G401 (cell line): ENCODE data around the gene PRELP. TPM values are rescaled to one million over a fixed set of nuclear protein-coding genes. Genes with fewer than 3 reads are reported as not detected.
"Not testable (repeated sequence)": the region's sequence is repeated elsewhere in the genome, so short reads cannot be mapped to it uniquely, and the experiment has no call there.

Experiments
- DNase-seq: peaks from one replicate; pipeline ENCODE4 v3.0.0-alpha.2; 2015; ENCODE audit warnings: low spot score
- in situ Hi-C: cut with HindIII; loops from 2 replicates; pipeline ENCODE4 v1.10.0; 2016; ENCODE audit warnings: low sequenced_read_pairs, mixed read lengths
- total RNA-seq: library from RNA; depleted of rRNA; stranded (reverse); fragments of >200 nt; shearing (Covaris generic); gene quantifications from 2 replicates; pipeline ENCODE4 v1.2.3, GENCODE V29; 2014

PRELP gene
- total RNA-seq, 1 experiment from 2014 or later, result not detected

- in situ Hi-C loops, result no loop called here
- DNase-seq, result no peak
These were observed 41.3 kb downstream of the PRELP start for GRCh38 chr1:203516906-203517305.

GRCh38 chr1:203517426-203518110, 42.0 kb downstream of the PRELP start:
- no peak for DNase-seq
- in situ Hi-C loops, result no loop called here

GRCh38 chr1:203518139-203518538, 42.5 kb downstream of the PRELP start:
- in situ Hi-C loops, DNase-seq: not testable (repeated sequence)

- in situ Hi-C loops, result no loop called here
- no peak for DNase-seq
These were observed 42.9 kb downstream of the PRELP start for GRCh38 chr1:203518541-203518940.

- in situ Hi-C loops, result no loop called here
- no peak for DNase-seq
These were observed 43.6 kb downstream of the PRELP start for GRCh38 chr1:203519053-203519840.

GRCh38 chr1:203519896-203520295, 44.3 kb downstream of the PRELP start:
- no peak for DNase-seq
- in situ Hi-C loops, result no loop called here

- no peak for DNase-seq
- in situ Hi-C loops, result no loop called here
These were observed 44.7 kb downstream of the PRELP start for GRCh38 chr1:203520315-203520714.

GRCh38 chr1:203521074-203521794, 45.6 kb downstream of the PRELP start:
- no peak for DNase-seq
- in situ Hi-C loops, result no loop called here

GRCh38 chr1:203521812-203522211, 46.2 kb downstream of the PRELP start:
- in situ Hi-C loops, result no loop called here
- DNase-seq, result no peak

- in situ Hi-C loops, result no loop called here
- DNase-seq, result peak; percentile 69
These were observed 46.6 kb downstream of the PRELP start for GRCh38 chr1:203522237-203522636.

- DNase-seq, result no peak
- in situ Hi-C loops, result no loop called here
These were observed 48.1 kb downstream of the PRELP start for GRCh38 chr1:203523667-203524066.

- in situ Hi-C loops, result no loop called here
- no peak for DNase-seq
These were observed 48.5 kb downstream of the PRELP start for GRCh38 chr1:203524152-203524551.

GRCh38 chr1:203524824-203525223, 49.2 kb downstream of the PRELP start:
- DNase-seq, result no peak
- in situ Hi-C loops, result no loop called here

- in situ Hi-C loops, result no loop called here
- DNase-seq, result no peak
These were observed 50.1 kb downstream of the PRELP start for GRCh38 chr1:203525685-203526084.

GRCh38 chr1:203526130-203526529, 50.5 kb downstream of the PRELP start:
- no peak for DNase-seq
- in situ Hi-C loops, result no loop called here

GRCh38 chr1:203526572-203526971, 51.0 kb downstream of the PRELP start:
- in situ Hi-C loops, result no loop called here
- DNase-seq, result no peak

- DNase-seq, result no peak
- in situ Hi-C loops, result no loop called here
These were observed 51.4 kb downstream of the PRELP start for GRCh38 chr1:203527013-203527412.

- in situ Hi-C loops, result no loop called here
- no peak for DNase-seq
These were observed 52.5 kb downstream of the PRELP start for GRCh38 chr1:203528063-203528462.

GRCh38 chr1:203528976-203529835, 53.6 kb downstream of the PRELP start:
- no peak for DNase-seq
- in situ Hi-C loops, result no loop called here
